Neural cell (in vitro differentiated cells): Measurements from ENCODE around the gene ZBTB44. TPM values are rescaled to one million over a fixed set of nuclear protein-coding genes. Genes with fewer than 3 reads are reported as not detected.

Experiments
- H2AFZ ChIP-seq: fragments of 200-600, 300-800 bp; sonication (generic), shearing (Covaris generic); 2 replicates; pipeline ENCODE4 v1.6.0; 2014; ENCODE audit warnings: low read depth, mild to moderate bottlenecking, antibody characterized with exemption, low read length, moderate library complexity
- H3F3A ChIP-seq: fragments of 200-600 bp; shearing (Covaris generic); 2 replicates; pipeline ENCODE4 v1.6.1; 2016; ENCODE audit warnings: mild to moderate bottlenecking, moderate library complexity, mixed read lengths, antibody characterized with exemption, low read length; ENCODE audit not compliant: insufficient read depth, poor library complexity, severe bottlenecking
- H3K27ac ChIP-seq: fragments of 200-600, 300-800 bp; sonication (generic), shearing (Covaris generic); 2 replicates; pipeline ENCODE4 v1.5.1; 2014; ENCODE audit warnings: mild to moderate bottlenecking, low read length, moderate library complexity
- H3K27me3 ChIP-seq: fragments of 300-800, 200-600 bp; sonication (generic), shearing (Covaris generic); 2 replicates; pipeline ENCODE4 v1.6.0; 2014; ENCODE audit warnings: mild to moderate bottlenecking, low read depth, low read length, moderate library complexity; ENCODE audit not compliant: insufficient read depth
- H3K36me3 ChIP-seq: fragments of 300-800, 200-600 bp; sonication (generic), shearing (Covaris generic); 2 replicates; pipeline ENCODE4 v1.5.1; 2014; ENCODE audit warnings: mild to moderate bottlenecking, antibody characterized with exemption, low read length, moderate library complexity; ENCODE audit not compliant: insufficient read depth
- H3K4me2 ChIP-seq: fragments of 300-800, 200-600 bp; sonication (generic), shearing (Covaris generic); 2 replicates; pipeline ENCODE4 v1.6.0; 2014; ENCODE audit warnings: mild to moderate bottlenecking, low read length
- H3K4me3 ChIP-seq: fragments of 300-800, 200-600 bp; sonication (generic), shearing (Covaris generic); 2 replicates; pipeline ENCODE4 v1.5.1; 2014; ENCODE audit warnings: mild to moderate bottlenecking, low read length, moderate library complexity
- H3K79me2 ChIP-seq: fragments of 200-600 bp; shearing (Covaris generic); replicated peaks from 2 replicates; pipeline ENCODE4 v1.6.0; 2014; ENCODE audit warnings: mild to moderate bottlenecking, low read length, moderate library complexity; ENCODE audit not compliant: insufficient read depth
- H3K9ac ChIP-seq: fragments of 300-800, 200-600 bp; sonication (generic), shearing (Covaris generic); 2 replicates; pipeline ENCODE4 v1.6.1; 2016; ENCODE audit warnings: mild to moderate bottlenecking, low read length, mixed read lengths
- H3K9me2 ChIP-seq: fragments of 200-600 bp; shearing (Covaris generic); 2 replicates; pipeline ENCODE4 v1.6.1; 2016; ENCODE audit warnings: mild to moderate bottlenecking, low read length, mixed read lengths; ENCODE audit not compliant: insufficient read depth
- H3K9me3 ChIP-seq: fragments of 200-600, 300-800 bp; sonication (generic), shearing (Covaris generic); 2 replicates; pipeline ENCODE4 v1.6.1; 2016; ENCODE audit warnings: mild to moderate bottlenecking, mixed run types, low read length, moderate library complexity, mixed read lengths
- H4K20me1 ChIP-seq: fragments of 200-600 bp; shearing (Covaris generic); 2 replicates; pipeline ENCODE4 v1.6.1; 2016; ENCODE audit warnings: mild to moderate bottlenecking, mixed run types; ENCODE audit not compliant: insufficient read depth
- CTCF ChIP-seq: fragments of 450-650 bp; IDR thresholded peaks from 2 replicates; pipeline ENCODE4 v1.5.1; 2014; ENCODE audit warnings: antibody characterized with exemption, mild to moderate bottlenecking, moderate library complexity; ENCODE audit not compliant: poor library complexity, severe bottlenecking
- EP300 ChIP-seq: fragments of 450-650 bp; conservative IDR thresholded peaks from 2 replicates; pipeline ENCODE4 v1.6.1; 2014; ENCODE audit warnings: antibody characterized with exemption, mild to moderate bottlenecking, moderate library complexity; ENCODE audit not compliant: poor library complexity, severe bottlenecking
- EZH2 ChIP-seq: fragments of 200-600, 300-800 bp; shearing (Covaris generic), sonication (generic); IDR thresholded peaks from 2 replicates; pipeline ENCODE4 v1.6.1; 2014; ENCODE audit warnings: antibody characterized with exemption, low read length, borderline replicate concordance, mild to moderate bottlenecking; ENCODE audit not compliant: insufficient read depth, poor library complexity, severe bottlenecking
- MXI1 ChIP-seq: fragments of 450-650 bp; conservative IDR thresholded peaks from 2 replicates; pipeline ENCODE4 v1.6.1; 2014; ENCODE audit warnings: antibody characterized with exemption, mild to moderate bottlenecking; ENCODE audit not compliant: poor library complexity, severe bottlenecking
- POLR2AphosphoS5 ChIP-seq: IDR thresholded peaks from 2 replicates; pipeline ENCODE4 v1.6.1; 2012
- RAD21 ChIP-seq: fragments of 450-650 bp; conservative IDR thresholded peaks from 2 replicates; pipeline ENCODE4 v1.6.1; 2014; ENCODE audit warnings: antibody characterized with exemption, mild to moderate bottlenecking, moderate library complexity
- REST ChIP-seq: IDR thresholded peaks from 2 replicates; pipeline ENCODE4 v1.6.1; 2012; ENCODE audit warnings: borderline replicate concordance
- SMC3 ChIP-seq: fragments of 450-650 bp; conservative IDR thresholded peaks from 2 replicates; pipeline ENCODE4 v1.6.1; 2014; ENCODE audit warnings: antibody characterized with exemption, mild to moderate bottlenecking, moderate library complexity; ENCODE audit not compliant: poor library complexity
- TAF1 ChIP-seq: IDR thresholded peaks from 2 replicates; pipeline ENCODE4 v1.6.1; 2012; ENCODE audit warnings: low read depth
- polyA plus RNA-seq: library from polyadenylated mRNA; depleted of rRNA; stranded (reverse); fragments of >200 nt; gene quantifications from 2 replicates; pipeline ENCODE4 v1.2.3, GENCODE V29; 2014

Gene ZBTB44
- polyA plus RNA-seq, 1 donor from 2014 or later = 23.3 TPM

- no peaks in the 10 kb centered on the region for H4K20me1 ChIP-seq
- no peak overlapping the region for H3K4me2 ChIP-seq
- H2AFZ ChIP-seq = no peak overlapping the region
- H3K9ac ChIP-seq = no peak overlapping the region
- H3K9me3 ChIP-seq = no peaks in the 10 kb centered on the region
- no peak overlapping the region for H3K27ac ChIP-seq
- no peaks in the 10 kb centered on the region for H3K79me2 ChIP-seq
- H3K4me3 ChIP-seq = no peak overlapping the region
- H3F3A ChIP-seq = no peaks in the 10 kb centered on the region
- H3K27me3 ChIP-seq = no peaks in the 10 kb centered on the region
- H3K9me2 ChIP-seq = no peaks in the 10 kb centered on the region
- no peaks in the 10 kb centered on the region for H3K36me3 ChIP-seq
- TF ChIP-seq EP300 (no peak), RAD21 (no peak), CTCF (no peak), REST (no peak), POLR2AphosphoS5 (no peak), EZH2 (no peak), TAF1 (no peak), MXI1 (no peak)
These were observed 36.6 kb downstream of the ZBTB44 start for GRCh38 chr11:130278151-130278550.

GRCh38 chr11:130272336-130272735 is 42.4 kb downstream of the ZBTB44 start:
- H3K9ac ChIP-seq = no peak overlapping the region
- no peak overlapping the region for H2AFZ ChIP-seq
- TF ChIP-seq EP300 (no peak), MXI1 (no peak), SMC3 (no peak), EZH2 (no peak), REST (no peak), TAF1 (no peak), CTCF (no peak), RAD21 (no peak), POLR2AphosphoS5 (no peak)
- no peaks in the 10 kb centered on the region for H3K36me3 ChIP-seq
- H3K27ac ChIP-seq = no peak overlapping the region
- H3K9me2 ChIP-seq = no peaks in the 10 kb centered on the region
- H3K27me3 ChIP-seq = no peaks in the 10 kb centered on the region
- no peak overlapping the region for H3K4me2 ChIP-seq
- H4K20me1 ChIP-seq = no peaks in the 10 kb centered on the region
- H3K4me3 ChIP-seq = no peak overlapping the region
- H3F3A ChIP-seq = no peaks in the 10 kb centered on the region
- H3K79me2 ChIP-seq = no peaks in the 10 kb centered on the region
- H3K9me3 ChIP-seq = no peaks in the 10 kb centered on the region
